IPS-NIHi7 (cell line): ENCODE results near the gene C2orf74.
"Not testable (repeated sequence)": the region's sequence is repeated elsewhere in the genome, so short reads cannot be mapped to it uniquely, and the experiment has no call there.

Experiments
- DNase-seq: peaks from one replicate; pipeline ENCODE4 v3.0.0; 2012; ENCODE audit warnings: mixed read lengths; ENCODE audit errors: extremely low spot score

Gene C2orf74

DNA sequence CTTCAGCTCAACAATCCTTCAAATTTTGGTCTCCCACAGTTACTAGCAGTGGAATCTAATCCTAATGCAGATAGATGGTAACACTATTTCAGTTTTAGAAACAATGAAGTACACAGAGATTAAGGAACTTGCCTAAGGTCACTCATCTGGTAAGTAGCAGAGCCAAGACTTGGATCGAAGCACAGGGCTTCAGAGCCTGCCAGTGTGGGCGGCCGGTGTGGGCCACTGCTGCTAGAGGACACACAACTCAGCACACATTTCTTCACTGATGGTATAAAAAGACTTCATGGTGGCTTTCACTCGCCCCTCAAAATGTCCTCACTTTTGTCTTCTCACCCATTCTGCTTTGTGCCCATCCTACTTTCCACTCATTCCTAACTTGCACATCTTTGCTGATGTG is 11.1 kb downstream of the C2orf74 start:
- no peak for DNase-seq

DNA sequence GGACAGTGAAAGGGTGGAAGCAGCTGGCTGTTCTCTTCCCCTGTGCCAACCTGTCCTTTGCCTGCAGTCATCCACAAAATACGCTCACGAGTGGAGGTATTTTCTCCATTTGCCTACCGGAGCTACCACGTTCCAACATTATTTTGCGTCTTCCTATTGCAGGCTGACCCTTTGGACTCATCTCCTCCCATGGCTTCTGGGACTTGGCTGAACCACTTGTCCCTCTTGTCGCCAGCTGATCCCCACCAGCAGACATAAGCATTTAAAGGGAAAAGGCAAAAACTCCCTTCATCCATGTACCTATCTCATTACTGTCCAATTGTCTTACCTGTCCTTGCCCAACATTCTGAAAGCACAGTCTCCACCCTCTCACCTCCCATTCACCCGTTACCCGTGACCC is 13.0 kb downstream of the C2orf74 start:
- no peak for DNase-seq

DNA sequence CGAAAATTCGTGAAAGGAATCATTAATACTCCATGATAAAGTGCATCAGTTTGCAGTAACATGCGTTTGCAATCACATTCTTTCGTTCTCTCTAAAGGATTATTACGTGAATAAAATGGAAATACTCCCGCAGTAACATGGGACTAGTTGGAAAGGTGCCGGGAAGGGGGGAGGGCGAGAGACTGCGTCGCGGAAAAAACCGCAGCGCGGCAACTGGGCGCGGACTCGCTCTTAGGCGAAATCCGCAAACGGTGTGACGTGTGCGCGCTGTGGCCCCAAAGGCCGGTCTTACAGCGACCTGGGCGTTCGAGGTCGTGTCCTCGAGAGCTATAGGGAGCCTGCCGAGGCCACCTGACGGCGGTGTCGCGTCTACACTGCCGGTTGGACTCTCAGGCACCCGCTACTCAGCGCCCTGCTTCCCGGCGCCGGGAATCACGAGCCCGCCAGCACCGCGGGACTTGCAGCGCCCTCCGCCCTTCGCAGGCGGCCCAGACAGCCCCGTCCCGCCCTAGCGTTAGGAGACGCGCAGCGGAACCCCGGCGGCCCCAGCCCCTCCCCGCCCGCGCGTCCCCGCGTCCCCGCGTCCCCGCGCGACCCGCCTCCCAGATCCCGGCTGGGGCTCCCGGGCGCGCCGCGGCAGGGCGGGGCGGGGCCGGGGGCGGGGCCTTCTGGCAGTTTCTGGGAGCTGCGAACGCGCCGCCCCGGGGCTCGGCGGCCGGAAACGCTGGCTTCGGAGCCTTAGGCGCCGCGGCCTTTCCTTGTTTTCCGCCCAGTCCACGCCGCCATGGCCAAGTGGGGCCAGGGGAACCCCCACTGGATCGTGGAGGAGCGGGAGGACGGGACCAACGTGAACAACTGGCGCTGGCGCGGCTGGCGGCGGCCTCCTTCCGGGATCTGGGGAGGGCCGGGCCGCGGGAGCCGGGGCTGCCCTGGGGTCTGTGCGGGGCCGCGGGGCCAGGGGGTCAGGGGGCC is 15.1 kb downstream of the C2orf74 start:
- peak; percentile 100 for DNase-seq

DNA sequence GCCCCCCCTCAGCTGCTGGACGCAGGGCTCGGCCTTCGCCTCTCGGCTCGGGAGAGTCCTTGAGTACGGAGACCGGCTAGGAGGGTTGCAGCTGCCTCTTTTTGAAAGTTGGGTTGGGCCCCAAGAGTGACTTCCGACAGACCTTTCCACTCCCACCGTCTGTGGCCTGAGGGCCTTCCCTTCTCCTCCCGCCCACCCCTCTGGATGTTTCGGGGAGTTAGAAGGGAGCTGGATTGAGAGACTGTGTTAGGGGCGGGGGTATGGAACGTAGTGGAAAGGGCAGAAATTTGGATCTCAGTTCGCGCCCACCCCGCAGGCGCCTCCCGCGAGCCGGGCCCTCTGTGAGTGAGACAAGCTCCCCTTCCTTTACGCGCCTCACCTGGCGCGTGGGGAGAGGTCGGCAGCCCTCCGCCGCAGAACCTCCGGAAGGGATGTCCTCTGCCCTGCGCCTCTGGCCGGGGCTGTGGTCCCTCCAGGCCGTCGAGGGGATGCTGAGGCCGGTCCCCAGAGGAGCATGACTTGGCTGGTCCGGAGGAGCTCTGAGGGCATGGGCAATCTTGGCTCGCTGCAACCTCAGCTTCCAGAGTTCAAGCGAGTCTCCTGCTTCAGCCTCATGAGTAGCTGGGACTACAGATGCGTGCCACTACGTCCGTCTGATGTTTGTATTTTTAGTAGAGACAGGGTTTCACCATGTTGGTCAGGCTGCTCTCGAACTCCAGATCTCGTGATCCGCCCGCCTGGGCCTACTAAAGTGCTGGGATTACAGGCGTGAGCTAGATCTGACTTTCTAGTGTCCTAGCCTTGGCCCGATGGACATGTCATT is 15.9 kb downstream of the C2orf74 start:
- peak; percentile 13 for DNase-seq

DNA sequence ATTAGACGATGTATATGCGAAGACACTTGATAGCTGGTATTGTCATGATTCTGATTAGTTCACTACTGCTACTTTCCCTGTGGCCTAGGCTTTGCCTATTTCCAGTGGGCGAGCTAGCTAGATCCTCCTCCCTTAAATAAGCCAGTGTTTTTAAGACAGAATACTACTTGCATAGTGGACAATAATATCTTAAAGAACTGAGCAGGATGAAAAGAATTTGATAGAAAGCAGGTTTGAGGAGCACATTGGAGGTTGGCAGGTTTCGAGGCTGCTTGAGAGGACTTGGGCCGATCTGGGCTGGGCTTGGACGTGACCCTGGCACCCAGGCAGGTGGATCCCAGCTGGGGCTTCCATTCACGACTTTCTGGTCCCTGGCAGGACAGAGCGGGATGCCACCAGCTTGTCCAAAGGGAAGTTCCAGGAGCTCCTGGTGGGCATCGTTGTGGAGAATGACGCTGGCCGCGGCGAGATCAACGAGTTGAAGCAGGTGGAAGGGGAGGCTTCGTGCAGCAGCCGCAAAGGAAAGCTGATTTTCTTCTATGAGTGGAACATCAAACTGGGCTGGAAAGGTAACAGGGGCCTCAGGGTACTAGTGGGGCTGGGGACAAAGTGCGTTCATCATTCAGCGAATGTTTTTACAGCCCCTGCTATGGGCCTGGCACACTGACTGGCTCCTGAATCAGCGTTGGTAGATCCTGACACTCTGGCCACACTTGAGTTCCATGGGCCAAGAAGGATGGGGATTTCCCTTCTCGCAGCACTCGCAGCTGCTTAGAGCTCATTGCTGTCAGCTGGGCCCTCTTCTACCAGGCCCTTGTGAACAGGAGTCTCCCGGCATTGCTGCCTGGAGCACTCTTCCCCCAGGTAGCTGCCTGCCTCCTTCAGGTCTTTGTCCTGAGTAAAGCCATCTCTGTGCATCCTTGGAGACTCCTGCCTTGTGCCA is 16.9 kb downstream of the C2orf74 start:
- no peak for DNase-seq

DNA sequence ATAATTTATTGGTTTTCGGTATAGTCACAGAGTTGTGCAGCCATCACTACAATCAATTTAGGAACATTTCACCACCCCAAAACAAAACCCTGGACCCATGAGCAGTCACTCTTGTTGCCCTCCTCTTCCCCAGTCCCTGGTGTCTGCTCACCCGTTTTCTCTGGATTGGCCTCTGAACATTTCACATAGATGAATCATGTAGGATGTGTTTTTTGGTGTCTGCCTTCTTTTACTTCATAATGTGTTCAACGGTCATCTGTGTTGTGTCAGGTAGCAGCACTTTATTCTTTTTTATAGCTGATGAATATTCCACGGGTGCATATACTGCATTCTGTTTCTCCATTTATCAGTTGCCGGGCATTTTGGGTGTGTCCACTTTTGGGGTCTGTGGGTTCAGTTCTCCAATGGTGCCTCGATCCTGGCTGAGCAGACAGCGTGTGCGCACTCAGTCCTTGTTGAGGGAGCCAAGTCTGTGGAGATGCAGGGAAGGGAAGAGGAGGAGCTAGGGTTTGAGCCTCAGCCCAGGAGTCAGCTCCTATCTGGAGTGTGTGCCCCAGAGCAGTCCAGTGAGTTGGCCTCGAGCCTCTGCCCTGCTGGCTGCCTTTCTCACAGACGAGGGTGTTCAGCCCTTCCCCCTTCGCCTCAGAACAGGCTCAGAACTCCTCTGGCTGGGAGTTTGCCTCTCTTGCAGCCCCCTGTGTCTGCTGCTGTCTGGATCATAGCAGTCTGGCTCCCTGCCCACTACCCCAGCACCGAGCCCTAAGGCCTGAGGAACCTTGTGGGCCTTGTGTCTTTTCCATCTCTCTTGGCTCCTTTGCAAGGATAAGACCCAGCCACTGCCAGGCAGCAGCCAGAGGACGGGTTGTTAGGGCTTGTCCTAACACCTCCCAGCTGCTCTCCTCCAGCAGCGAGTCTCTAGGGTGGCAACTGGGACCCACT is 18.0 kb downstream of the C2orf74 start:
- no peak for DNase-seq

DNA sequence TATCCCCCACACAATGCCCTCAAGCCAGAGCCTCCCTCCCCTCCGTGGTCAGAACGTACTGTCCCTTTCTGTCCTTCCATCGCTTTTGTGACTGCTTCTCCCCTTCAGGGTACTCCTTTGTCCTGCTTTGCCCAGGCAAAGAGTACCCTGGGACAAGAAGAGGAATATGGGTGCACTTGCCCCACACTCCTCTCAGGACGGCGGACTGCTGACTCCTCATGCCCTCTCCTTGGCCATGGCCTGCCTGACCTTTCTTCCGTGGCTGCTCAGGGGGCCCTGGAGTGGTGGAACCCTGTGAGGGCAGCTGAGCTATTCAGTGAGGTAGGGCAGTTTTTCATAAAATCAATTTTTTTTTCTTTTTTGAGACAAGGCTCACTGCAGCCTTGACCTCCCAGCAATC is 18.7 kb downstream of the C2orf74 start:
- DNase-seq: no peak

DNA sequence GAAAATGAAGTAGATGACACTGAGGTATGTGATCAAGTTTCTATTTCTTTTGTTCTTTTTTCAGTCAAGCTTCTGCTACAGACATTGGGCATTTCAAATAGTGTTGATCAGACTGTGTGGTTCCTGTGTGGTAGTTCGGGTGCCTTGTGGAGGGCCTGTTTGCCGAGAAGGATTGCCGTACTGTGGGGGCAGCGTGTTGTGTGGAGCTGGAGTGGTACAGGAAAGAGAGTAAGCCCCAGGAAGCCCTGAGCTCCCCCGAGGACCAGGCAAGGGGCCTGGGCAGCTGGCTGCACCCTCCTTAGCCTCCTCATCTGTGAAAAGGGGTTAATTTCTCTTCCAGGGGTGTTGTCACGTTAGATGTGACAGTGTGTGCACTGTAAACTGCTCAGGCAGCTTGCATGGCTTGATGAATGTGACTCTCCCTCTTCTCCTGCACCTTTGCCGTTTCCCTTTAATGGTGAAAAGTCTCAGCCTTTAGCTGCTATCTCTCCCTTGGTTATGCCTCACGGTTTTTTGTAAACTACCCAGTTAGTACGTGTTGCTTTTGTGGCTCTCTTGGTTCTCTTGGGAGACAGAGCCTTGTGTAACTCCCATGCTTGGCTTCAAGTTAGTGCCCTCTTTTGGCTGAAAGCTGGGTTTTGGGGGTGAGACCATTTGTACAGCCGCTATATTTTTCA is 19.5 kb downstream of the C2orf74 start:
- no peak for DNase-seq

DNA sequence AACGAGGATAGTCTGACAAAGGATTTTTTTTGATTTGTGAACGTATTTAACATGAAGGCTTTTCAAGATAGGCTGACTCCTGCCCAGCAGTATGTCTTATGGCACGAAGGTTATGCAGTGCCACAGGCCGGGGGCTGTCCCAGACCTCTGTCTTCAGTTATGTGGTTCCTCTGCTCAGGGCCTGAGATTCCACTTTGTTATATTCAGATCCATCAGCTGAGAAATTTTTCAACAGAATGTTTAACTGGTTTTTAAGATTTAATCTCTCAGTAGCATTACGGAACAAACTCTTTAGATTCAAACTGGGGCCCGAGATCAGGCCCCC is 20.0 kb downstream of the C2orf74 start:
- no peak for DNase-seq

DNA sequence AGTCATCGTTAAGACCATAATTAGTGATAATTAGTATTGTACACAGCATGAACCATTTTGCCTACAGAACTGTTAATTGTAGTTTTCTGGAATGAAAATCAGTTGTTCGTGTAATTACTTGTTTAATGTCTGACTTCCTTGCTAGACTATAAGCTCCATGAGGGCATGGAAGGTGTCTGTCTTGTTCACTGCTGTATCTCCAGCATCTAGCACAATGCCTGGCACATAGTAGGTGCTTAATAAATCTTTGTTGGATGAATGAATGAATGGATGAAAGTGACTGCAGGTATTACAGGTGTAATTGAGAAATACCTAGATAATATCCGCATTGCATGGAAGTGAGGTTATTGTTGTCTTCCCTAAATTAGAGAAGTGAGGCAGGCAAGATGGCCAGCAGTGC is 21.8 kb downstream of the C2orf74 start:
- no peak for DNase-seq

DNA sequence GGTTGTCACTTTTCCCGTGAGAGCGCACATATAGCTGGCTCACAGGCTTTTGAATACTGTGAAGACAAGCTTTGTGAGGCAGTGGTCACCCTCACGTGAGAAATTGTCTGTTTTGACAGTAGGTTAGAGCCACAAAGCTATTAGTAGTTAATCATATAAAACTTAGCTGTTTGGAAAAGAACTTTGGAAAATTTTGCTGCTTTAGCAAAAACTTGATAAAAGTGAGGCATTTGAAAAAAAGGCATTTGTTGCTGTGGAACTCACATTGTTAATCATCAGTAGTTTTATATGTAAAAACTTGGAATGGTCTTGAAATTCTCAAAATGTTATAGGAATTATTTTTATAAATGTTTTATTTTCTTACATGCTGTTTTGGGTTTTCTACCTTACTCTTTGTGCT is 22.3 kb downstream of the C2orf74 start:
- DNase-seq: no peak

DNA sequence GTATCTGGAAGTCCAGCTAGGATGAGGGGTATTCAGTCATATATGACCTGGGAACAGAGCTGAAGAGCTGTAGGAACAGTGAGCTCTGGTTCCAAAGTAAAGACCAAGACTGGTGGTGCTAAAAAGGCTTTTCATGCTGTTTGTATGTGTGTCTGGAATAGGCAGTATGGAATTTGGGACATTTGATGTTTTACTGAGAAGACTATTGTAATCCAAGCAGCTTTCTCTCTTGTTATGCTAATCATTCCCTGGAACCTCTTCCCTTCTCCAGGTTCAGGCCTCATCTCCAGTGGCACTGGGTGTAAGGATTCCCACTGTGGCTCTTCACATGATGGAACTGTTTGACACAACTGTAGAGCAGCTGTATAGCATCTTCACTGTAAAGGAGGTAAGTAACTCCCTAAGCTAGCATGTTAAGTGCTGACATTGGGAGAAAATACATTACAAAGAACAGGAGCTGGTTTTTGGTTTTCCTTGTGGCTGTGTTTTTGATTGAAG is 23.3 kb downstream of the C2orf74 start:
- no peak for DNase-seq

DNA sequence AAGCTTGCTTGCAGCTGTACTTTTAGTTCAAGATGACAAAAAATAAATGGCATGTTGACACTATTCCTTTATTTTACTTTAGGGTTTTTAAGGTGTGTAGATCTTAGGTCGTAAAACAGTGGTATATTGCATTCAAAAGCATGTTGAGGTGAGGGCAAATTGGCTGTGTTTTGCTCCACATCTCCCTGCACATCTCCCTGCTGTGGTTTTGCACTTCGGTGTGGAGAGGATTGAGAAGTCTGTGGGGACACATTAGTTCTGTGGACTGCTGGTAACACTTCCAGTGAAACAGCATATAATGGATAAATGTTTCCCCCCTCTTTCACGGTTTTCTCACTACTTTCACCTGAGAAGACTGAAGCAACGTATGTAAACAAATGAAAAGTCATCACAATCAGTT is 25.1 kb downstream of the C2orf74 start:
- no peak for DNase-seq

DNA sequence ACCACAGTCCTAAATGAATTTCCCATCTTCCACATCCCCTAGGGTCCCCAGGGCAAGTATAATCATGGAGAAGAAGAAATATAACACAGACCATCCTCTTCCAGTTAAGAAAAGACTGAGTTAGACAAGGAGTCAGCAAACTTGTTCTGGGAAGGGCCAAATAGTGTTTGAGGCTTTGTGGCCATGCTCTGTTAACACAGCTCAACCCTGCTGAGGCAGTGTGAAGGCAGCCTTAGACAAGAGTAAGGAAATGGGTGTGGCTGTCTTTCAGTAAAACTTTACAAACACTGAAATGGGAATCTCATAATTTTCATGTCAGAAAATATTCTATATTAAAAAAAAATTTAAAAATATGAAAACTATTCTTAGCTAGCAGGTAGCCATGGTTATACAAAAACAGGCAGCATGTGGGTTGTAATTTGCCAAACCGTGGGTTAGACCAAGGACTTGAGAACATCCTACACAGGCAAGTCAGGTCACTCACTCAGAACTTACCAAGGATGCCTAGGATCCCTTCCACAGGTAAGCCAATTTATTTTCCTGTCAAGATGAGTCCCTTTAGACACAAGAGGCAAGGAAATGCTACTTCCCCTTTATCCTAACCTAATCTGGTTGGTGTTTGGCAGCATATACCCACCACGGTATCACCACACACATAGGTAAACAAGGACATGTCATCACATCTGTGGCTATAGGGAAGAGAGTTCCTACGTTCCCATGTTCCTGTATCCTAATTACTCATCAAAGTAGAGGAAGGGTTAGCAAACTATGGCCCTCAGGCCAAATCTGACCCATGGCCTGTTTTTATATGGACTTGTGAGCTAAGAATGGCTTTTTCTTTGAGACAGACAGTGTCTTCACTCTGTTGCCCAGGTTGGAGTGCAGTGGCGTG is 31.9 kb downstream of the C2orf74 start:
- no peak for DNase-seq

DNA sequence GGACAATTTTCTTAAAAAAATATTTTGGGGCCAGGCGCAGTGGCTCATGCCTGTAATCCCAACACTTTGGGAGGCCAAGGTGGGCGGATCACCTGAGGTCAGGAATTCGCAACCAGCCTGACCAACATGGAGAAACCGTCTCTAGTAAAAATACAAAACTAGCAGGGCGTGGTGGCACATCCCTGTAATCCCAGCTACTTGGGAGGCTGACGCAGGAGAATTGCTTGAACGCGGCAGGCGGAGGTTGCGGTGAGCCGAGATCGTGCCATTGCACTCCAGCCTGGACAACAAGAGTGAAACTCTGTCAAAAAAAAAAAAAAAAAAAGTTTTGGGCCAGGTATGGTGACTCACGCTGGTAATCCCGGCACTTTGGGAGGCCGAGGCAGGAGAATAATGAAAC is 32.7 kb downstream of the C2orf74 start:
- DNase-seq: not testable (repeated sequence)

DNA sequence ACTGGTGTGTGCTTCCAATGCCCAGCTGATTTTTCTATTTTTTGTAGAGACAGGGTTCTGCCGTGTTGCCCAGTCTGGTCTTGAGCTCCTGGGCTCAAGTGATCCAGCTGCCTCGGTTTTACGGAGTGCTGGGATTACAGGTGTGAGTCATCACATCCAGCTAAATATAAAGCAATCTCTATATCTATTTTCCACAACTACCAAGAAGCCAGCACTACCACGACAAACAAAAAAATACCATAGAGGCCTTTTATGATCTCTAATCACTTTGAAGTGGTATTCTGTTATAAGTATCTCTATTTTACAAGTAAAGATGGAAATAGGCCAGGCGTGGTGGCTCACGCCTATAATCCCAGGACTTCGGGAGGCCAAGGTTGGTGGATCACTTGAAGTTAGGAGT is 34.7 kb downstream of the C2orf74 start:
- DNase-seq: no peak

DNA sequence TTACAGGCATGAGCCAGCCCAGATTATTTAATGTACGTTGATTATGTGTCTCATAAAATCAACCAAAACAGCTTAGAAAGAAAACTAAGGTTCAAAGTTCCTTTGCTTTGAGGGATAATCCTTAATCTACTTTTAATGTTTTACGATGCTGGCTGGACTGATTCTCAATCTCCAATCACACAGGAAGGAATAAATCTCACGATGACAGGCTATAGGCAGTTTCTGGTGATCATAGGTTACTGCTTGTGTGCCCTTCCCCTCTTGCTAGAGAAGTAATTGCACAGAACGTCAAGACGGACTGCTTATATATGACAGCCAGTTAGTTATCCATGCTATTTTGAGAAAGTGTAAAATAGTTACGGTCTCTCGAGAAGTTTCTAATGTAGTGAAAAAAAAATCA is 43.1 kb downstream of the C2orf74 start:
- no peak for DNase-seq

DNA sequence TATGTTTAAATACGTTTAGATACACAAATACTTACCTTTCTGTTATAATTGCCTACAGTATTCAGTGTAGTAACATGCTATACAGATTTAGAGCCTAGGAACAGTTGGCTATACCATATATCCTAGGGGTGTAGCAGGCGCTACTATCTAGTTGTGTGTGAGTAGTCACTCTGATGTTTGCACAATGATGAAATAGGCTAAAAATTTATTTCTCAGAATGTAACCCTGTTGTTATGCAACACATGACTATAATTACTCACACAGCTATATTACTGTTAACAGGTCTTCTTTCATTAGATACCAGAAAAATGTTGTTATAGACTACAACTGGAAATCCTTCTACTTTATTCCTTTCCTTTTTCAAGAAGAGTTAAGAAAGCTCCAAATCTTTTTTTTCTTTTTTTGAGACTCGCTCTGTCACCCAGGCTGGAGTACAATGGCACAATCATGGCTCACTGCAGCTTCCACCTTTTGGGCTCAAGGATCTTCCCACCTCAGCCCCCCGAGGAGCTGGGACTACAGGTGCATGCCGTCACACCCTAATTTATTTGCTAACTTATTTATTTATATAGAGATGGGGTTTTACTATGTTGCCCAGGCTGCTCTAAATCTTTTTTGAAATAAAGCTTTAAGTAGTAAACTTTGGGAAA is 48.5 kb downstream of the C2orf74 start:
- no peak for DNase-seq
